G401 (cell line): Measurements from ENCODE around the gene NCKAP5. TPM values are rescaled to one million over a fixed set of nuclear protein-coding genes. Genes with fewer than 3 reads are reported as not detected.

Source experiments
- DNase-seq: peaks from one replicate; pipeline ENCODE4 v3.0.0-alpha.2; 2015; ENCODE audit warnings: low spot score
- in situ Hi-C: cut with HindIII; loops from 2 replicates; pipeline ENCODE4 v1.10.0; 2016; ENCODE audit warnings: low sequenced_read_pairs, mixed read lengths
- total RNA-seq: library from RNA; depleted of rRNA; stranded (reverse); fragments of >200 nt; shearing (Covaris generic); gene quantifications from 2 replicates; pipeline ENCODE4 v1.2.3, GENCODE V29; 2014

NCKAP5 gene
- total RNA-seq, 1 experiment from 2014 or later, result not detected

DNA sequence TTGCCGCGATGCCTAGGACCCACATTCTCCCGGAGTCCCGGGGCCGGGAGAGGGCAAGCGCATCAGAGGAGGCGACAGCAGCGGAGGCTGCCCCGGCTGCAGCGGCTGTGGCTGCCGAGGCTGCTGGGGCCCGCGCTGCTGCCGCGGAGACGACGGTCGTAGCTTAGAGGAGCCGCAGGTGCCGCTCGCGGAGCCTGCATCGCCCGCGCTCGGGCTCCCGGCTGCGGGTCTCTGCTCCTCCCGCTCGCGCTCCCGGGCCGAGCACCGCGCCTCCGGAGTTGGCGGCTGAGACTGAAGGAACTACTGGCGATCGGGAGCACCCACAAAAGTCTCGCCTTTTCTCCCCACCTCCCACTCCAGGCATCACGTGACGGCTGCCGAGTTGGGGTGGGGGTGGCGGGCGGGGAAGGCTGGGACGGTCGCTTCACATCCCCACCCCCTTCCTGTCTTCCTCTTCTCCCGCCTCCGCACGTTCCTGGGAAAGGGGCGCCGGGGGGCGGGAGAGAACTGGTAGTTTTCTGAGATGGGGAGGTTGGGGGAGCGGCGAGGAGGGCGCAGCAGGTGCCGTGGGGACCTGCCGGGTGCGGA lies 898.3 kb downstream of the NCKAP5 start, which contains the start of gene LYPD1:
TSS of gene LYPD1 (minus strand) at position 298 of the 588 bp plus-strand sequence. CDS start at position 25, 273 bp downstream.
- no peak for DNase-seq
- in situ Hi-C loops, result no loop called here

DNA sequence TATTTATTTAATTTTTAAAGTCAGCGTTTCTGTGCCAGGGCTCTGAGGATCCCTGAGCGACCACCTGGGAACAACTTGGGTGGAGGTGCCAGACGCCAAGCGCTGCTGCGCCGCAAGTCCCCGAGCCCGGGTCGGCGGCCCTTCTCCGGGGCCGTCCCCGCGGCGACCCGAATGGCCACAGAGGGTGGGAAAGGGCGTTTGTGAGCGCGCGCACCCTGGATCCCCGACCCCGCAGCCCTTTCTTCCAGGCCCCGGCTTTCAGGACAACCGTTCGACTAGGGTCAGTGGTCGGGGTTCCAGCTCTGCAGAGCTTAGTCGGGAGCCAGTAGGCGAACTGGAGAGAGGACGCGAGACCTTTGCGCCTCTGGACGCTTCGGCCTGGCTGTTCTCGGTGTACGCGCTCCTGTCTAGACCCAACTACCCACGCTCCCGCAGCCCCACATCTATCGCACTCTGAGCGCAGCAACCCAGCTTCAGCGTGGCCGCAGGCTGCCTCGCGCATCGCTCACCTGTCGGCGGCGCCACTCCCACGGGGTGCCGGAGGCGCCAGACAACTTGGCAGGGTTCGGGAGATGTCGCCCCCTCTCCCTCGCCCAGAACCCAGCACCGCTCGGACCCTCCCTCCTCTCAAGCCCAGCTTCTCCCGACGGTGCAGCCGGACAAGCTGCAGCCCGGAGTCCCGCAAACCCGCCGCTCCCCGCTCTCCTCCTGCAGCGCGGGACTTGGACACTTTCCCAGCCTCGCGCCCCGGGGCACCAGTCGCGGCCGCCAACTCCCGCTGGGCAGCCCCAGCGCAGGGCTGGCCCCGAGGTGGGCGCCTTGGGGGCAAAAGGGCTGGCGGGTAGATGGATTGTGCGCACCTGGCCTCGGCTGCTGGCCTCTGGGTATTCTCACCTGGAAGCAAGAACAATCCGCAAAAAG lies 899.0 kb downstream of the NCKAP5 start:
- DNase-seq, result no peak

DNA sequence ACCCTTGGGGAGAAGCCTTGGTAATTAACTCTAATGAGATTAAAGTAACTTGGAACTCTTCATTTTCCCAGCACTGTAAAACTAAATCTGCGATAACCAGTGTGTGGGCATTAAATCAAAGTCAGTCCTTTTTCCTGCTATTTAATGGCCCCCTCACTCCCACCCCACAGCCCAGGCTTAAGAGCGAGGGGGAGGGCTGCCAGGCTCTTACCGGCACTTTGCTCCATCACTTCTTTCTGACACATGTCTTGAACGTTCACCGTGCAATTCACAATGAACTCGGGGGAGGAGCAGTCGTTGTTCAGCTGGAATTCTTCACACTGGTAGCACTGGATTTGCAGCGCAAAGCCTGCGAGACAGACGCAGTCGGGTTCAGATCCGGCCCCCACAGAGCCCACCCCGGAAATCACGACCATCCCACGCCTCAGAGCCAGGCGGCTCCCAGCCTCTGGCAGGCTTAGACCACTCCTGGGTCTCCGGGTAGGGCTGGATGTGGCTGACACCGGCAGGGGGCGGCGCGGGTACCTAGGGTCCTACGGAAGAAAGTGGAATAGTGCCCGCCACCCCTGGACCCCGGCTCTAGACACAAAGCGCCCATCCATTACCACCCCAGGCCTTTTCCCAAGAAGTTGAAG lies 900.0 kb downstream of the NCKAP5 start:
- no peak for DNase-seq
- in situ Hi-C loops, result no loop called here

More for the DNA sequence above, 899.0 kb downstream of the NCKAP5 start:
- in situ Hi-C loops, result no loop called here

DNA sequence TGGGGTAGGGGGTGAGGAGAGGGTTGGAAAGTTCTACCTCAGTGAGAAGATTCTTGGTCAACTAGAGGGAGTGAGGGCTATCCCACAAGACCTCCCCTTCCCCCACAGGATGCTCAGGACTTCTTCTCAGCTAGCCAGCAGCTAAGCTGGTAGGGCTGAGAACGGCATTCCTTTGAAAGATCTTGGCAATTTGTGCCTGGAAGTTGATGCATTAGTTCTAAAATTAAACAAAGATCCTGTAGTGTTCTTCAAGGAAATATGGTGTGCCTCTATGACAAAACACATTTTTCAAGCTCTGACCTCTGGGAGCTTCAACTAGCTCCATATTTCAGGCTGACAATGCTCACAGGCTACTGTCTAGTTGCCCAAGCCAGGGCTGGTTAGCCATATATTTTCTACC lies 900.6 kb downstream of the NCKAP5 start:
- in situ Hi-C loops, result no loop called here
- DNase-seq, result no peak

DNA sequence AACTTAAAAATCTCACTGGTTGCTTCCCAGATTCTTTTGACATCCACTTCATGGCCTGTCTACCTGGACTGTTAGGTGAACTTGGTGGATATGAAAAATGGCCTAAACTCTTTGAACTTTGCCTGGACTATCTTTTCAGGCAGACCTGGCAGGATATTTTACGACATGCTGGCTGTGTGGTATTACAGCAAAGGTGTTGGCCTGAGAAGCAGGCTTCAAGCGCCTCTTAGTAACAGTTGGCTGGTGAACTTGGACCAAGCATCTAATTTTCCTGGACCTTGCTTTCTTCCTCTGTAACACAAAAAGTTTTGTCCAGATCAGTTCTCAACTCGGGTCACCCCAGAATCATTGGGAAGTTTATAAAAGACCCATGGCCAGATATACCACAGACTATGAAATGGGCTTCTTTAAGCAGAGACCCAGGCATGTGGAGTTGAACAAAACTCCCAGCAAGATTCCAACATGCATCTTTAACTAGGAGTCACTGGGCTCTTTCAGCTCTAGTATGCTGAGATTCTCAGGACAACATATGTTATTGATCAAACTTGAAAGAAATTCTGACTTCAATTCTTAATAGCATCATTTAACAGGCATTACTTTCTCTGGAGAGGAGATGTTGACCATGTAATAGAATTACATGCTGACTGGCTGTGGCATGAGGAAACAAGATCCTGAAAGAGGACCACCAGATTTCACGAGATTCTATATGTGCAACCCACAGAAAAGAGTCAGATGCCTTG lies 902.7 kb downstream of the NCKAP5 start:
- in situ Hi-C loops, result no loop called here
- DNase-seq, result no peak

DNA sequence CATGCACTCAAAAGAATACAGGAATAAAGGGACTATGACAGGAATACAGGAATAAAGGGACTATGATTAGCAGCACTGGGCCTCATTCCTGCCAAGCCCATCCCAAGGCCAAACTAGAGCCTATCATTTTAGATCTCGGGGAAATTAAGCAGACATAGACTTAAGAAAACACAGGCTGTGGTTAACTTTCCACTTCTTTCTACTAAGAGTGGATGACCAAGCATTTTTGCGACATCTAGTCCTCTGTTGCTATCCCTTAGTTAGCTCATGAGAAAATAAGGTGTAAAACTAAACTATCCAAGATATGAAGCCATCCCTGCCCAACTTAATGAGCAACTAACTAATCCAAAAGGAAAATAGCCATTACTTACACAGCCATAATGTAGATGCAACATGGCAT lies 904.2 kb downstream of the NCKAP5 start:
- in situ Hi-C loops, result no loop called here
- no peak for DNase-seq

DNA sequence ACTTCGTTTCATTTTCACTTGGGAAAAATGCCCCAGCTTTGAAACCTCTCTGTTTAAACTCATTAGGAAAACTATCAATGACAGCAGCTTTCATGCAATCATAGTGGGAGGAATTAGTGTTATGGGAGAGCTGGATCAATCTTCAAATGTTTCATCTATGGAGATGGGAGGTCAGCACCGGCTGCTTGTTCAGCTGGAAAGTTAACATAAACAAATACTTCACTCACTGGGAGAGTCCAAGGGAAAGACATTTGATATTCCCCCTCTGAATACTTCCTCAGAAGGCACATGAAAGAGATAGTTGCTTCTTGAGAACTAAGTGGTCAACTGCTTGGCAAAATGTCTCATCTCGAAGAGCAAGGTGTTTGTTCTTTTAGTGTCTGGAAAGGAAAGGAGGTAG lies 905.5 kb downstream of the NCKAP5 start:
- in situ Hi-C loops, result no loop called here
- no peak for DNase-seq

DNA sequence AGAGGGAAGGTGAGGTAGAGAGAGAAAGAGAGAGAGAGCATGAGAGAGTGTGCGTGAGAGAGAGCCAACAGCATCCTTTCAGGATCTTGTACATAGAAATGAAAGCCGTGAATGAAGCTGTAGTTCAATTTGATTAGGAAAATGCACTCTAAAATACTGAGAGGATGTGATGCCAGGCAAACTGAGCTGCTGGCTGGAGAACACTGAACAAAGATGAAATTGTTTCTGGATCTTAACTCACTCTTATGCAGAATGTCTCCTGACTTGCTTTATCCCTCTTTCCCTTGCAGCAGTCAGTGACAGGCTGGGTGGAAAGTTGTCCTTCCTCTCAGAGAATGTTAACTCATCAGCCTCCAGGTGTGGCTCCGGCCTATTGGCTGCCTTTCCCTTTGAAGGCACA lies 908.9 kb downstream of the NCKAP5 start:
- in situ Hi-C loops, result no loop called here
- DNase-seq, result no peak

DNA sequence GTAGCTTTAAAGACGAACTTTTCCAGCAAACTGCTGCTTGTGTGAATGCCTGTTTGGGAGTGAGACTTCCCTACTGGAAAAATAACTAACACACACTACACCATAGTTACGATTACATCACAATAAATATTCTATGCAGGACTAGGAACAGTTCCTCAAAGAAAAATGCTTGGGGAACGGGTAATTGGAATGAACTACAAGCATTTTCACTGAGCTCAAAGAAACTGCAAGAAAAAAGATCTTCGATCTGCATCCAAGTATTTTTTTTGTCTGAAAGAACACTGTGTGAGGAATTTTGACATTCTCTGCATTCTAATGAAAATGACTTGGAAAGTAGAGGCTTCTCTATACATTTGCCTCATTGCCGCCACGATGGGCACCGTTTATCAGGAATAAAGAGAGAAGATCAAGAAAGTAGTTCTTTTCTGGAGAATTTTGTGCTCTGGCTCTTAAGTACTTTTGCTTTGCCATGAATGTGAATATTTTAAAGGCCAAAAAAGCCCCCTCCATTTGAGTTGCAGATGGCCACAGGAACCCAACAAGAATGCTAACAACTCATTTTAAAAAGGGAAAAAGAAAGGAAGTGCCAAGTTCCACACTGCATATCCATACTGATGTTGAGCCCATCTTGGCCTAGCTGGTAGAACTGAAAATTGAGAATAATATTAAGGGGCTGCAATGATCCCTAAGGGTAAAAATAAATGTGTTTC lies 911.8 kb downstream of the NCKAP5 start:
- DNase-seq, result no peak
- in situ Hi-C loops, result no loop called here

DNA sequence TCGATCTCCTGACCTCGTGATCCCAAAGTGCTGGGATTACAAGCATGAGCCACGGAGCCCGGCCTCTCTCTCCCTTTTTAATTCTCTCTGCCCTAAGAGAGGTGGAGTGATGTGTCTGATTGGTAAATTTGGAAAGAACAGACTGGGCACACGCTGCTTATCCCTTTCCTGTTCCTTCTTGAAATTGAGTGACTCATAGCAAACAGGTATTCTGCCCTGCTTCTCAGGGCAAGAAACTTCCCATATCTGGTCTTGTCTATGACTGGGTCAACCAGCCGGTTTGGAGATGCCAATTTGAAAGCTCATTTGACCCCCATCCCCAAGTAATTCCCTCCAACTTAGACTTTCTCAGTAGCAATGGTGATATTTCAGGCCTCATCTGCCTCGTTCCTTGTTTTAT lies 913.3 kb downstream of the NCKAP5 start:
- no peak for DNase-seq
- in situ Hi-C loops, result no loop called here

DNA sequence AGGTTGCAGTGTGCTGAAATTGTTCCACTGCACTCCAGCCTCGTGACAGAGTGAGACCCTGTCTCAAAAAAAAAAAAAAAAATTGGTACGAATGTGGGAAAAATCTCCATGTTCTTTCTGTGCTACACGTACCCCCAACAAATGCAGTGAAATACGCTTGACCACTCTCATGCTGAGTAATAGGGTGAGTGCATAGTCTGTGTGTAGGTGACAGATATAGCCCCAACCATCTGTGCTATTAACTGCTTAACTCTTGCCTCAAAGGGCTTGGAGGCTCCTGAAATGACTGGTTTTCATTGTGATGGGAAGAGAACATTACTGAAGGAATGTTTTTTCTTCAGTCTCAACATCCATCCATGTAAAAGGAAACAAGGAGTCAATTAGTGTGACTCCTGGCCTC lies 913.9 kb downstream of the NCKAP5 start:
- no peak for DNase-seq
- in situ Hi-C loops, result no loop called here

DNA sequence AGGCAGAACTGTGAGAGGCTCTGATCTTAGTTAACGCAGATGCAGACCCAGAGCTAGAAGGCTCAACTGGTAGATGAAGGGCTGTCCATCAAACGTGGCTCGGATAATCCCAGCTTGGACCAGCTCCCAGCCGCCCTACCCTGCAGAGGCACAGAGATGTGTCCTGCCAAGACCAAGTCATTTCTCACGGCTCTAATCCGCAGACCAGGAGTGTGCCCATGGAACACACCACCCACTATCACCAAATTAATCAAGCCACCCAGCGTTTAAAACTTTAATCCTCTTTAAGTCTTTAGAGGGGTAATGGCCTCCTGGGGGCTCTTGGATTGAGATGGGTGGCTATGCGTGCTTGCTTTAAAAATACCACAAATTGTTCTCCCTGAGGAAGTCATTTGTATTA lies 915.8 kb downstream of the NCKAP5 start:
- in situ Hi-C loops, result no loop called here
- no peak for DNase-seq

DNA sequence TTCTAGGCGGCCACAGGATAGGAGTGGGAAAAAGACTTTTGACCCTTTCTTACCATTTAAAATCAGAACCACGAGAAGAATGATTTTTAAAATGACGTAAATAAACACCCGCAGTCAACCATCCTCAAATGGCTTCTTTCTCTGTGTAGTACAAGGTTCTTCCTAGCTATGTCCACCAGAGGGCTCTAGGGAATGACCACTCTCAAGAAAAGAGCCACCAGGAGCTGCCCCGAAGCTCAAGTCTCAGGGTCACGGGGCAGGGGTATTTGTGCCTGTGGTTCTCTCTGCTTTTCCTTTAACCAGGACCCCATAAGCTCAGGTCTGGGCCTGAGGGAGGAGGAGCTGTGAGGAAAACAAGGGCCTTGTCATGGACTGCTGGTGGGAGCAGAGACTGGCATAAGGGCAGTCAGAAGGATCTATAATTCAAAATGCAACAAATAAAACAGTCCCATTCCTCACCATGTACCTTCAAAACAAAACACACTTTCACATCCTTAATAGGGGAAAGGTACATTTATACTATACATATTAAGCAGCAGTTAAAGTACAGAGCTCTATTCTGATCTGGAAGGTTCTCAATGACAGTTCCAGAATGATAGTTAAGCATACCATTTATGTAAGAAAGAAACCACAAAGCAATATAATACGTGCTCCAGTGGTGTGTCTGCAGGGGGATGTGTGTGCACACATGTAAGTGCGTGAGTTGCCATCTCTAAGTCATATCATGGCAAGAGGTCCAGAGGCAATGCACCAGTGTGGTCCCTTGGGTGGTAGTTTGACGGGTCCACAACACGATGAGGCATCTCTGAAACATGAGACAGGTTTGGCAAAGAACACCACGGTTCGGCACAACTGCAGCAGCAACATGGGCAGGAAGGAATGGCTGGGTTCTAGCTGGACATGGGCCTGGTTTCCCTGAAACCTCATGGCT lies 916.9 kb downstream of the NCKAP5 start:
- in situ Hi-C loops, result no loop called here
- peak; percentile 16 for DNase-seq

DNA sequence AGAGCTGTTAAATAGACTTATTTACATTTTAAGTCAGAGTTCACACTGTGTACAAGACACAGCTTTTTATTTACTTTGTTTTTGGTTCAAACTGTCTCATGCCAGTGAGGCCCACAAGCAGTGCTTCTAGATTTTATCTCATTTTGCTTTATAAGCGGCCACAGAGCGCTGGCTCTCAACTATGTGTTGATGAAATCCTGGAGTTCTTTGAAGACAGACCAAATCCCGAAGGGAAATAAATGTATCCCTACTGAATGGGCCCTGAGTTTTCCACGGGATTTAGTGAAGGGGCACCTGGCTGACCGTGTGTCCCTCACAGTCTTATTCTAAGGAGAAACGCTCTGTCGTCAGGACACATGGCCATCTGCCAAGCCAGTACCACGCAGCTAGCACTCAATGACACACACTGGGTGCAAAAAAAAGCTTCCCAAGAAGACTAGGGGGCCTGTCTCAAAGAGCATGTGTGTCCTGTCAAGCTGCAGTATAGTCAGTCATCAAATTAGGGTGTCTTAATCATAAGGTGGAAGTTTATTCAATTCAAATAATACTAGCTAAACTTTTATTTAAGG lies 921.6 kb downstream of the NCKAP5 start:
- DNase-seq, result no peak

DNA sequence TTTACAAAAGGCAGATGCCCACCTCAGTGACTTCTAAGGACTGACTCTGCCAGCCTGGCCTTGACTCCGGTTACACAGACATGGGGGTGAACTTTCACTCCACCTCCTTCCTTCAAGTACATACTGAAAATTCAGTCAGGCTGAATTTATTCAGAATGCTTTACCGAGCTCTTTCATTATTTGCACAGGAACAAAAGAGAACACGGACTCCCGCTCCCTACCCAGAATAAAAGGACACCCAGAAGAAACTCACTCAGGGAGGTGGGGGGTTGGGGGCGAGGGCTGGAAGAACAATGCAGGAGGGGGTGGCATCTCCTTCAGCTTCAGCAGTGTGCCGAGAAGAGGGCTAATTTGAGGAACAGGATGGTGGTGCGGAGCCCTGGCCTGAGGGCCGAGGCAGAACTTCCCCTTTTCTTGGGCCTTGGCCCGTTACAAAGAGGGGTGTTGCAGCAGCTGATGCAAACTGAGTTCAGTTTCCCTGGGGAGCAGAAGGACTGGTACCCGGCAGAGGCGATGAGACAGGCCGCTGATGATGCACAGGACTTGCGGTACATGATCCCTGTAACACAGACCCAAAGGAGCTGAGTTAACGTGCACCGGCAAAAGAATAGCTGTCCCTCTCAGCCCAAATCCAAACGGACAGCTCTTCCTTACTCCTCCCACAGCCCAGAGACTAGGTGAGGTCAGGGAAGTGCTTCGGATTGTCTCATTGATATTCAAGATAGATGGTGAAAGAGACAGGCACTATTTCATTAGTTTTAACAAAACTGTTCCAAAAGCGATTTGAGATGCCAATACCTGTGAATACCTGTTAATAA lies 922.3 kb downstream of the NCKAP5 start:
- in situ Hi-C loops, result no loop called here
- DNase-seq, result no peak

More for the DNA sequence above, 921.6 kb downstream of the NCKAP5 start:
- in situ Hi-C loops, result no loop called here

DNA sequence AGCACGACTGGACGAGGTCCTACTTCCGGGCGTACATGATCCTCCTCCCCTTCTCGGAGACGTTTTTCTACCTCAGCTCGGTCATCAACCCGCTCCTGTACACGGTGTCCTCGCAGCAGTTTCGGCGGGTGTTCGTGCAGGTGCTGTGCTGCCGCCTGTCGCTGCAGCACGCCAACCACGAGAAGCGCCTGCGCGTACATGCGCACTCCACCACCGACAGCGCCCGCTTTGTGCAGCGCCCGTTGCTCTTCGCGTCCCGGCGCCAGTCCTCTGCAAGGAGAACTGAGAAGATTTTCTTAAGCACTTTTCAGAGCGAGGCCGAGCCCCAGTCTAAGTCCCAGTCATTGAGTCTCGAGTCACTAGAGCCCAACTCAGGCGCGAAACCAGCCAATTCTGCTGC lies 923.1 kb downstream of the NCKAP5 start:
- peak; percentile 12 for DNase-seq
- in situ Hi-C loops, result no loop called here

DNA sequence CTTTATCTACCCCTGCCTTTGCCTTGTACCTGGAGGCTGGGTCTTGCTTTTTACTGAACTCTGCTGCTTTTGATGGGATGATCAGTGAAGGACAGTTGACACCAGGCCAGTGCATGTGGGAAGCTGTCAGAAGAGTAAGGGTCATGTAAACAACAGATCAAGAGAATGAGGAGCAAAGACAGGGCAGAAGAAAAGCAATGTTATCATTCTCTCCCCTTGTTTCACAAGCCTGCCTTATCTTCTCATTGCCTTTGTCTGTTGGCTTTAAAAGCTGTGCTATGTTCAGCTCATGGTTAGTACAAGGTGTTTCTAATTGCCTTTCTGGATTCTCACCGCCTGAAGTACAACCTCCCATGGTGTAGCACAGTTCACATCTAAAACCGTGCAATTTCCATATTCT lies 925.8 kb downstream of the NCKAP5 start:
- in situ Hi-C loops, result no loop called here
- DNase-seq, result no peak
